ENCODE measurements around the gene TAC4.

GRCh38 chr17:49873466-49873865 lies 25.6 kb upstream of the TAC4 start:
- TF ChIP-seq CTCF (IDR thresholded peaks at IDR 0.05; ENCODE audit: poor library complexity) (no peak), EZH2 (IDR thresholded peaks at IDR 0.05; ENCODE audit: borderline replicate concordance) (no peak), EZH2phosphoT487 (IDR thresholded peaks at IDR 0.05; ENCODE audit: low read depth, severe bottlenecking, unreplicated experiment) (no peak)

Data from hepatocyte (in vitro differentiated cells).